ENCODE data around the gene AP1S3.

AP1S3 gene

GRCh38 chr2:223721746-223722145, 115.6 kb downstream of the AP1S3 start:
- FAIRE-seq: no peak

GRCh38 chr2:223720367-223720766, 117.0 kb downstream of the AP1S3 start:
- no peak for FAIRE-seq

- FAIRE-seq: no peak
These were observed 124.7 kb downstream of the AP1S3 start for GRCh38 chr2:223712642-223713041.

GRCh38 chr2:223711596-223712326, 125.6 kb downstream of the AP1S3 start:
- no peak for FAIRE-seq
